Tibial nerve (tissue), 4 donors: ENCODE results near the gene STARD9. TPM values are rescaled to one million over a fixed set of nuclear protein-coding genes. Genes with fewer than 3 reads are reported as not detected.

Source experiments
- DNase-seq, 2 donors: peaks; one replicate each; pipeline ENCODE4 v3.0.0-alpha.2; 2019; ENCODE audit warnings: low spot score in 2 of 2
- H3K27ac ChIP-seq, 4 donors: fragments of 200-600 bp; sonication (generic) in 3 of 4; one replicate each; pipeline ENCODE4 v1.5.1; 2017 to 2019; ENCODE audit warnings: mild to moderate bottlenecking in 1 of 4
- H3K27me3 ChIP-seq, 2 donors: fragments of 200-600 bp; sonication (generic) in 1 of 2; one replicate each; pipeline versions ENCODE4 v1.5.1 to v1.6.0; 2017 to 2019
- H3K36me3 ChIP-seq, 3 donors: fragments of 200-600 bp; sonication (generic); one replicate each; pipeline ENCODE4 v1.5.1; 2018 to 2019
- H3K4me1 ChIP-seq, 4 donors: fragments of 200-600 bp; sonication (generic) in 3 of 4; one replicate each; pipeline ENCODE4 v1.5.1; 2017 to 2019
- H3K4me3 ChIP-seq, 4 donors: fragments of 200-600 bp; sonication (generic) in 3 of 4; one replicate each; pipeline ENCODE4 v1.5.1; 2017 to 2019; ENCODE audit warnings: mild to moderate bottlenecking in 1 of 4, moderate library complexity in 1 of 4
- H3K9me3 ChIP-seq, 4 donors: fragments of 200-600 bp; sonication (generic) in 3 of 4; one replicate each; pipeline ENCODE4 v1.5.1; 2017 to 2019
- CTCF ChIP-seq, 5 experiments: fragments of 200-600 bp in 3 of 5; fragments of 450-650 bp in 2 of 5; sonication (generic) in 3 of 5; IDR thresholded peaks; one replicate each; pipeline ENCODE4 v1.5.1; 2016 to 2019; ENCODE audit warnings: antibody characterized with exemption in 5 of 5, mild to moderate bottlenecking in 3 of 5, moderate library complexity in 2 of 5
- EP300 ChIP-seq, 2 donors: sonication (generic); formaldehyde crosslinking; IDR thresholded peaks; one replicate each; pipeline ENCODE4 v1.6.1; 2017; ENCODE audit warnings: antibody characterized with exemption in 2 of 2, mild to moderate bottlenecking in 1 of 2
- POLR2A ChIP-seq, 2 donors: fragments of 450-650 bp; IDR thresholded peaks; one replicate each; pipeline ENCODE4 v1.6.1; 2017; ENCODE audit warnings: antibody characterized with exemption in 2 of 2, mild to moderate bottlenecking in 2 of 2, moderate library complexity in 2 of 2
- WGBS, 2 donors: methylation state at CpG; one replicate each; pipeline ENCODE4 v1.1.5; 2018; 5-methylcytosine and 5-hydroxymethylcytosine counted together
- total RNA-seq, 4 donors: library from RNA; depleted of rRNA; stranded (reverse); fragments of >200 nt; gene quantifications; one replicate each; pipeline ENCODE4 v1.1.0, GENCODE V29; 2016

Gene STARD9
- total RNA-seq, 4 donors from 2014 or later, result 66.6 to 95.1 (median 80.3) TPM

GRCh38 chr15:42742149-42742548 is 166.7 kb downstream of the STARD9 start:
- 79 to 81% methylated on average over 4 of the region's 4 CpGs for WGBS, 2 donors
- TF ChIP-seq POLR2A (IDR thresholded peaks at IDR 0.05) (no peak), EP300 (IDR thresholded peaks at IDR 0.05) (no peak), CTCF (IDR thresholded peaks at IDR 0.05) (no peak)

GRCh38 chr15:42744195-42744594 is 168.8 kb downstream of the STARD9 start:
- Histone ChIP-seq H3K4me3 (no peak overlapping the region), H3K36me3 (peaks cover 0 to 33% (median 0%) of the 10 kb centered on the region in 3 donors), H3K27ac (no peak overlapping the region), H3K4me1 (no peaks in the 10 kb centered on the region), H3K27me3 (no peaks in the 10 kb centered on the region), H3K9me3 (no peaks in the 10 kb centered on the region)
- WGBS, 2 donors, result 91 to 93% methylated on average over 1 of the region's 1 CpG
- TF ChIP-seq POLR2A (IDR thresholded peaks at IDR 0.05) (no peak), EP300 (IDR thresholded peaks at IDR 0.05) (no peak), CTCF (IDR thresholded peaks at IDR 0.05) (no peak)
- DNase-seq, result no peak

More at GRCh38 chr15:42742149-42742548, 166.7 kb downstream of the STARD9 start:
- peaks cover 0 to 25% (median 0%) of the 10 kb centered on the region in 3 donors for H3K36me3 ChIP-seq
- peaks cover 0 to 8% (median 0%) of the 10 kb centered on the region in 4 donors for H3K4me1 ChIP-seq
- H3K4me3 ChIP-seq, result no peak overlapping the region
- no peak overlapping the region for H3K27ac ChIP-seq
- no peaks in the 10 kb centered on the region for H3K27me3 ChIP-seq
- no peak for DNase-seq
- H3K9me3 ChIP-seq, result no peaks in the 10 kb centered on the region

- peaks cover 0 to 9% (median 0%) of the 10 kb centered on the region in 4 donors for H3K9me3 ChIP-seq
- H3K4me1 ChIP-seq, result no peaks in the 10 kb centered on the region
- no peak for TF ChIP-seq POLR2A (IDR thresholded peaks at IDR 0.05)
- no peak for TF ChIP-seq CTCF (IDR thresholded peaks at IDR 0.05)
- TF ChIP-seq EP300 (IDR thresholded peaks at IDR 0.05), result no peak
- H3K27me3 ChIP-seq, result no peaks in the 10 kb centered on the region
- no peak overlapping the region for H3K4me3 ChIP-seq
- WGBS, 2 donors, result 68 to 80% methylated on average over 1 of the region's 1 CpG
- H3K36me3 ChIP-seq, result peaks cover 0 to 73% (median 0%) of the 10 kb centered on the region in 3 donors
- no peak for DNase-seq
- H3K27ac ChIP-seq, result no peak overlapping the region
These were observed 173.9 kb downstream of the STARD9 start for GRCh38 chr15:42749266-42749665.

GRCh38 chr15:42750306-42750705 is 174.9 kb downstream of the STARD9 start:
- H3K36me3 ChIP-seq, result peaks cover 0 to 65% (median 0%) of the 10 kb centered on the region in 3 donors
- 92 to 94% methylated on average over 2 of the region's 2 CpGs for WGBS, 2 donors
- H3K27me3 ChIP-seq, result no peaks in the 10 kb centered on the region
- H3K27ac ChIP-seq, result no peak overlapping the region
- TF ChIP-seq POLR2A (IDR thresholded peaks at IDR 0.05), result no peak
- TF ChIP-seq EP300 (IDR thresholded peaks at IDR 0.05), result no peak
- no peak for TF ChIP-seq CTCF (IDR thresholded peaks at IDR 0.05)
- DNase-seq, result no peak
- no peak overlapping the region for H3K4me3 ChIP-seq
- H3K4me1 ChIP-seq, result no peaks in the 10 kb centered on the region
- peaks cover 0 to 9% (median 0%) of the 10 kb centered on the region in 4 donors for H3K9me3 ChIP-seq

- no peak overlapping the region for H3K27ac ChIP-seq
- TF ChIP-seq POLR2A (IDR thresholded peaks at IDR 0.05) (no peak), EP300 (IDR thresholded peaks at IDR 0.05) (no peak), CTCF (IDR thresholded peaks at IDR 0.05) (no peak)
- peaks cover 0 to 30% (median 7%) of the 10 kb centered on the region in 4 donors for H3K9me3 ChIP-seq
These were observed 183.7 kb downstream of the STARD9 start for GRCh38 chr15:42759093-42759492.

More at GRCh38 chr15:42759093-42759492, 183.7 kb downstream of the STARD9 start:
- no peak for DNase-seq
- Histone ChIP-seq H3K4me1 (no peaks in the 10 kb centered on the region), H3K36me3 (peaks cover 0 to 31% (median 0%) of the 10 kb centered on the region in 3 donors), H3K27me3 (no peaks in the 10 kb centered on the region), H3K4me3 (no peak overlapping the region)
- WGBS, 2 donors, result 100% methylated on average over 2 of the region's 2 CpGs; no CpG with 5 or more reads in 1 of the 2 donors
